Measurements from ENCODE around the gene TMEM131.
"Not testable (repeated sequence)": the region's sequence is repeated elsewhere in the genome, so short reads cannot be mapped to it uniquely, and the experiment has no call there.

TMEM131 gene

DNA sequence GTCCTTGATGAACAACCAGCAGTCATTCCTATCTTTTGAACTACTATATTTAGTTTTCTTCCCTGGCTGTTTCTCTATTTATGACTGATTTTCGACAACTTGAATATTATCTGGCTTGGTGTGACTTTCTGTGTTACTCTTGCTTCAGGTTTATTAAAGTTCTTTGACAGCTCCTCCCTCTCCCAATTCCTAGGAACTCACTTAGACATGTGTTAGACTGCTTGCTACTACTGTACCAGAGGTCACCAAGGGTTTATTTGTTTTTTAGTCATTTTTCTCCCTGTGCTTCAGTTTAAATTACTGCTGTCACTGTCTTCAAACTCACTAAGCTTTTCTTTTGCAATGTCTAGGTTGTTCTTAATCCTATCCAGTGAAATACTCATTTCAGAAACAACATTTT is 90.5 kb downstream of the TMEM131 start:
- no peak overlapping the region for H2AFZ ChIP-seq (ENCODE audit: low read depth, low read length)
- peaks cover 63% of the 10 kb centered on the region for H3K79me2 ChIP-seq (ENCODE audit: low read length)
- no peak overlapping the region for H3K9ac ChIP-seq (ENCODE audit: low read length)
- peaks cover 45% of the 10 kb centered on the region for H3K36me3 ChIP-seq (replicated peaks; ENCODE audit: low read depth, low read length)
- H3K4me1 ChIP-seq (ENCODE audit: low read length) = peaks cover 41% of the 10 kb centered on the region
- no peak overlapping the region for H3K27ac ChIP-seq (ENCODE audit: low read length)
- H3K4me2 ChIP-seq (ENCODE audit: low read length) = no peak overlapping the region
- no peaks in the 10 kb centered on the region for H3K9me3 ChIP-seq (ENCODE audit: insufficient read depth, low read length)
- no peaks in the 10 kb centered on the region for H4K20me1 ChIP-seq (ENCODE audit: insufficient read depth, low read length)
- no peaks in the 10 kb centered on the region for H3K27me3 ChIP-seq (ENCODE audit: low read depth, low read length)
- TF ChIP-seq, protein P1, sequence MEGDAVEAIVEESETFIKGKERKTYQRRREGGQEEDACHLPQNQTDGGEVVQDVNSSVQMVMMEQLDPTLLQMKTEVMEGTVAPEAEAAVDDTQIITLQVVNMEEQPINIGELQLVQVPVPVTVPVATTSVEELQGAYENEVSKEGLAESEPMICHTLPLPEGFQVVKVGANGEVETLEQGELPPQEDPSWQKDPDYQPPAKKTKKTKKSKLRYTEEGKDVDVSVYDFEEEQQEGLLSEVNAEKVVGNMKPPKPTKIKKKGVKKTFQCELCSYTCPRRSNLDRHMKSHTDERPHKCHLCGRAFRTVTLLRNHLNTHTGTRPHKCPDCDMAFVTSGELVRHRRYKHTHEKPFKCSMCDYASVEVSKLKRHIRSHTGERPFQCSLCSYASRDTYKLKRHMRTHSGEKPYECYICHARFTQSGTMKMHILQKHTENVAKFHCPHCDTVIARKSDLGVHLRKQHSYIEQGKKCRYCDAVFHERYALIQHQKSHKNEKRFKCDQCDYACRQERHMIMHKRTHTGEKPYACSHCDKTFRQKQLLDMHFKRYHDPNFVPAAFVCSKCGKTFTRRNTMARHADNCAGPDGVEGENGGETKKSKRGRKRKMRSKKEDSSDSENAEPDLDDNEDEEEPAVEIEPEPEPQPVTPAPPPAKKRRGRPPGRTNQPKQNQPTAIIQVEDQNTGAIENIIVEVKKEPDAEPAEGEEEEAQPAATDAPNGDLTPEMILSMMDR (IDR thresholded peaks at IDR 0.05; ENCODE audit: low read depth, low read length) = no peak
- no peak for TF ChIP-seq EZH2phosphoT487 (IDR thresholded peaks at IDR 0.05; ENCODE audit: low read depth)
- no peak overlapping the region for H3K4me3 ChIP-seq (ENCODE audit: low read length)

DNA sequence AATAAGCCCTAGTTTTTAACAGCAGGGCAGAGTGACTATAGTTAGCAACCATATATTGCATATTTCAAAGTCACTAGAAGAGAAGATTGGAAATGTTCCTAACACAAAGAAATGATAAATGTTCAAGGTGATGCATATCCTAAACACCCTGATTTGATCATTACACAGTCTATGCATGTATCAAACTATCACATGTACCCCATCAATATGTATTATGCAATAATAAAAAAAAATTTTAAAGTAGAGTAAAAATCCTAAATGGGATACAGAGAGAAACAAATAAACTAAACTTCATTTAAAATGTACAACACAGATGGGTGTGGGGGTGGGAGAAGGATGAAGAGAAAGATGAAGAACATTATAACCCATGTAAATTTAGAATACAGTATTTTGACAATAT is 93.9 kb downstream of the TMEM131 start:
- Histone ChIP-seq H2AFZ (ENCODE audit: low read depth, low read length) (no peak overlapping the region), H3K9me3 (ENCODE audit: insufficient read depth, low read length) (no peaks in the 10 kb centered on the region), H3K4me2 (ENCODE audit: low read length) (no peak overlapping the region), H3K27ac (ENCODE audit: low read length) (no peak overlapping the region), H3K9ac (ENCODE audit: low read length) (no peak overlapping the region), H4K20me1 (ENCODE audit: insufficient read depth, low read length) (no peaks in the 10 kb centered on the region), H3K79me2 (ENCODE audit: low read length) (peaks cover 37% of the 10 kb centered on the region), H3K27me3 (ENCODE audit: low read depth, low read length) (no peaks in the 10 kb centered on the region), H3K4me3 (ENCODE audit: low read length) (no peak overlapping the region), H3K4me1 (ENCODE audit: low read length) (peaks cover 8% of the 10 kb centered on the region), H3K36me3 (replicated peaks; ENCODE audit: low read depth, low read length) (peaks cover 62% of the 10 kb centered on the region)
- TF ChIP-seq, protein P1 (IDR thresholded peaks at IDR 0.05; ENCODE audit: low read depth, low read length) = no peak
- TF ChIP-seq EZH2phosphoT487 (IDR thresholded peaks at IDR 0.05; ENCODE audit: low read depth) = no peak

DNA sequence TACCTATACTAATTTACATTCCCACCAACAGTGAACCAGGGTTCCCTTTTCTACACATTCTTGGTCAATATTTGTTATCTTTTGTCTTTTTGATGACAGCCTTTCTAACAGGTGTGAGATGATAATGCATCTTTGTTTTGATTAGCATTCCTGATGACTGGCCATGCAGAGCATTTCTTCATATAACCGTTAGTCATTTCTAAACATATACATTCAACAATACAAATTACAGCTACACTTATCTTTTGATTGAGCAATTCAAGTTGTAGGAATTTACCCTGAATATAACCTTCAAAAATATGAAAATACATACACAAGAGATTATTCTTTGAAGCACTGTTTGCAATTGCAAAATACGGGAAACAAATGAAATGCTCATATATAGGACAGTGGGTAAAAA is 94.9 kb downstream of the TMEM131 start:
- no peak overlapping the region for H3K9ac ChIP-seq (ENCODE audit: low read length)
- no peak overlapping the region for H3K4me3 ChIP-seq (ENCODE audit: low read length)
- no peak overlapping the region for H3K27ac ChIP-seq (ENCODE audit: low read length)
- H2AFZ ChIP-seq (ENCODE audit: low read depth, low read length) = no peak overlapping the region
- H3K9me3 ChIP-seq (ENCODE audit: insufficient read depth, low read length) = no peaks in the 10 kb centered on the region
- peaks cover 57% of the 10 kb centered on the region for H3K36me3 ChIP-seq (replicated peaks; ENCODE audit: low read depth, low read length)
- H4K20me1 ChIP-seq (ENCODE audit: insufficient read depth, low read length) = no peaks in the 10 kb centered on the region
- H3K27me3 ChIP-seq (ENCODE audit: low read depth, low read length) = no peaks in the 10 kb centered on the region
- H3K4me1 ChIP-seq (ENCODE audit: low read length) = no peaks in the 10 kb centered on the region
- peaks cover 26% of the 10 kb centered on the region for H3K79me2 ChIP-seq (ENCODE audit: low read length)
- TF ChIP-seq, protein P1 (IDR thresholded peaks at IDR 0.05; ENCODE audit: low read depth, low read length) = no peak
- no peak for TF ChIP-seq EZH2phosphoT487 (IDR thresholded peaks at IDR 0.05; ENCODE audit: low read depth)
- no peak overlapping the region for H3K4me2 ChIP-seq (ENCODE audit: low read length)

DNA sequence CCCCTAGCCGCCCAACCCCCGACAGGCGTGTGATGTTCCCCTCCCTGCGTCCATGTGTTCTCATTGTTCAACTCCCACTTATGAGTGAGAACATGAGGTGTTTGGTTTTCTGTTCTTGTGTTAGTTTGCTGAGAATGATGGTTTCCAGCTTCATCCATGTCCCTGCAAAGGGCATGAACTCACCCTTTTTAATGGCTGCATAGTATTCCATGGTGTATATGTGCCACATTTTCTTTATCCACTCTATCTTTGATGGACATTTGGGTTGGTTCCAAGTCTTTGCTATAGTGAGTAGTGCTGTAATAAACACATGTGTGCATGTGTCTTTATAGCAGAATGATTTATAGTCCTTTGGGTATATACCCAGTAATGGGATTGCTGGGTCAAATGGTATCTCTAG is 102.7 kb downstream of the TMEM131 start:
- not testable (repeated sequence) for H3K9me3 ChIP-seq (ENCODE audit: insufficient read depth, low read length); H3K9ac ChIP-seq (ENCODE audit: low read length); H3K27ac ChIP-seq (ENCODE audit: low read length); H3K4me1 ChIP-seq (ENCODE audit: low read length); H3K4me2 ChIP-seq (ENCODE audit: low read length); H4K20me1 ChIP-seq (ENCODE audit: insufficient read depth, low read length); H3K4me3 ChIP-seq (ENCODE audit: low read length); H3K27me3 ChIP-seq (ENCODE audit: low read depth, low read length); H2AFZ ChIP-seq (ENCODE audit: low read depth, low read length)
- Histone ChIP-seq H3K36me3 (replicated peaks; ENCODE audit: low read depth, low read length) (peaks cover 37% of the 10 kb centered on the region), H3K79me2 (ENCODE audit: low read length) (peaks cover 11% of the 10 kb centered on the region)

DNA sequence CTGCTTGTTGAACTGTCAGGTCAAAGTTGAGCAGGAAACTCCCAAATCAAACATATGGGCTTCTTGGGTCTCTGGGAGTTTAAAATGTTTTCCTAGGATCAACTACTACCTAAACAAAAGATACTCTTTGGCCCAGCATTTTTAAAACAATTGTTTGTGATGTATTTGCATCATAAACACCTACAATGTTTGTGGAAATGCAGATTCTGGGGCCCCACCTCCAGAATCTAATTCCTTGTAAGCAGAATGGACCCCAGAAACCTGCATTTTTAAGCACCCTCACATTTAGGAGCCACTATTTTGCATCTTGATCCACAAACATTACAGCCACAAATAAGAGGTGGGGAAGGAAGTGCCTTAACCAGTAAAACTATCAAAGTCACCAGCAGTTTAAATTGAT is 104.1 kb downstream of the TMEM131 start:
- Histone ChIP-seq H3K9ac (ENCODE audit: low read length) (no peak overlapping the region), H2AFZ (ENCODE audit: low read depth, low read length) (no peak overlapping the region), H3K36me3 (replicated peaks; ENCODE audit: low read depth, low read length) (peaks cover 38% of the 10 kb centered on the region), H3K79me2 (ENCODE audit: low read length) (peaks cover 11% of the 10 kb centered on the region), H3K4me1 (ENCODE audit: low read length) (no peaks in the 10 kb centered on the region), H3K4me2 (ENCODE audit: low read length) (no peak overlapping the region), H3K4me3 (ENCODE audit: low read length) (no peak overlapping the region), H3K27ac (ENCODE audit: low read length) (no peak overlapping the region), H3K27me3 (ENCODE audit: low read depth, low read length) (no peaks in the 10 kb centered on the region), H4K20me1 (ENCODE audit: insufficient read depth, low read length) (no peaks in the 10 kb centered on the region; the same call in 1 of the 2 replicates), H3K9me3 (ENCODE audit: insufficient read depth, low read length) (peaks cover 5% of the 10 kb centered on the region; the same call in 1 of the 2 replicates)
- no peak for TF ChIP-seq EZH2phosphoT487 (IDR thresholded peaks at IDR 0.05; ENCODE audit: low read depth)
- TF ChIP-seq, protein P1 (IDR thresholded peaks at IDR 0.05; ENCODE audit: low read depth, low read length) = no peak

Data from OCI-LY3 (cell line).